HG02571 (cell line): ENCODE measurements around the gene TRIM33.

Source experiments
- ATAC-seq: cut with Tn5 transposase; IDR thresholded peaks from one replicate; pipeline ENCODE4 v1.9.1; 2021; ENCODE audit warnings: mild to moderate bottlenecking, moderate library complexity; ENCODE audit not compliant: unreplicated experiment

TRIM33 gene

DNA sequence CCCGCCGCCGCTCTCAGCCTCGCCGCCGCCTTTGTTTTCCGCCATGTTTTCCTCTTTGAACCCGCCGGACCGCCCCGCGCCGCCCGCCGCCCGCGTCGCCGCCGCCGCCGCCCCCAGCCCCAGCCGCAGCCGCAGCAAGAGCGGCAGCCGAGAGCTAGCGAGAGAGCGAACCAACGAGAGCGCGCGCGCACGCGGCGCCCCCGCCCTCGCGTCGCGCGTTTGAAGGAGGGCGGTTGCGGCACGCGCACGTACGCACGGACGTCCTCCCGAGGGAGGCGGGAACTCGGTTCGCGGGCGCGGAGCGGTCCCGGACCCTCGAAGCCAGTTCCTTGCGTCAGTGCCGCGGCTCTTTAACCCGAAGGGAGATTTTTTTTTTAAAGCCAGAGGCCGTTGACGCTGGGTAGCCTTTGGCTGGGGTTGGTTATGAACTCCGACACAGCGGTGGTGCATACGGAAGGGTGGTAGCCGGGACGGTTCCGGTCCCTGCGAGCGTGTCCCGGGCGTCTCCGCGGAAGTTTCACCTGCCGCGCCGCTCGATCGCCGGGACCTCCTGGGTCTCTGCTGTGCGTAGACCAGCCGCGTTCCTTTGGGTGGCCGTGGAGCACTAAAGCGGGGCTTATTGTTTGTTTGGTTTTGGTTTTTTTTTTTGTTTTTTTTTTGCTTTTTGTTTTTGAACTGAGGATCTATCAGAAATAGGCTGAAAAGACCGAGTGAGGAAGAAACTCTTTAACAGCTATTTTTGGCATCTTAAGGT, at the start of gene TRIM33:
TRIM33 (minus strand) TSS at position 172 of the 754 bp plus-strand sequence; CDS start at position 45, 127 bp downstream.
- ATAC-seq = peak; percentile 73

DNA sequence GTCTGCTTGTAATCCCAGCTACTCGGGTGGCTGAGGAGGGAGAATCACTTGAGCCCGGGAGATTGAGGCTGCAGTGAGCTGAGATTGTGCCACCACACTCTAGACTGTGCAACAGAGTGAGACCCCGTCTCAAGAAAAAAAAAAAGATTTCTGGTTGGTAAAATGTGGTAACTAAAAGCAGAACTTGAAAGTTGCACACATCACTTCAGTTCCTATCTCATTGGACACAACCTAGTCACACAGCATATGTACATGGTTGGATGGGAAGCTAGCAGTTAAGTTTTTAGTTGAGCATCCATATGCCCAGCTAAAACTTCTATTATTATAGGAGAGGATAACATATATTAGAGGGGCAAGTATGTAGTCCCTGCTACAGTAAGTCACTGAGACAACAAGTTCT, 48.4 kb upstream of the TRIM33 start:
- ATAC-seq = no peak

DNA sequence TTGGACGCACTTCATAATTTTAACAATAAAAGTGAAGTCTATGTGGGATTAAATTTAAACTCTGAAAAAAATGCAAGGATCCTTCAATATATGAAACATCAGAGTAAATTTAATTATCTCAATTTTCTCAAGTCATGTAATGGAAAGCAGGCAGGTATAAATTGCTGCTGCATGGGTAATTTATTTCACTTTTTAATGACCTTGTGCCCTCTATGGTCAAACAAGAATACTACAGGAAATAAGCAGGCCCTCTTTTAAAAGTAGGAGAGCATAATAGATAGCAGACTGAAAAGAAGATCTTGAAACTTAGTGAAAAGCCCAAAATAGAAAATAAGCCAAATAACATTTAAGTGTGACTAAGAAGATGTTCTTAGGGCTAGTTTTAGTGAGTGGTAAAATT, 47.5 kb upstream of the TRIM33 start:
- no peak for ATAC-seq

- no peak for ATAC-seq
Measured at GRCh38 chr1:114554577-114554976, 43.6 kb upstream of the TRIM33 start.

- ATAC-seq = no peak
Measured at GRCh38 chr1:114552106-114552639, 41.2 kb upstream of the TRIM33 start.

DNA sequence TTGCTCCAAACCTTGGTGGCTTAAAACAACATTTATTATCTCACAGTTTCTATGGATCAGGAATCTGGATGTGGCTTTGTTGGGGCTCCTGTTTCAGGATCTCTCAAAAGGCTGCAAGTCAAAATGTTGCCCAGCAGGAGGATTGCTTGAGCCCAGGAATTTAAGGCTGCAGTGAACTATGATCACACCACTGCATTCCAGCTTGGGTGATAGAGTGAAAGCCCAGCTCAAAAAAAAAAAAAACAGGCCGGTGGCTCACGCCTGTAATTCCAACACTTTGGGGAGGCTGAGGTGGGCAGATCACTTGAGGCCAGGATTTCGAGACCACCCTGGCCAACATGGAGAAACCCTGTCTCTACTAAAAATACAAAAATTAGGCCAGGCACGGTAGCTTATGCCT, 40.4 kb upstream of the TRIM33 start:
- ATAC-seq = no peak

- no peak for ATAC-seq
Measured at GRCh38 chr1:114550336-114550735, 39.3 kb upstream of the TRIM33 start.

GRCh38 chr1:114549137-114549536, 38.1 kb upstream of the TRIM33 start:
- no peak for ATAC-seq

GRCh38 chr1:114547076-114547475, 36.1 kb upstream of the TRIM33 start:
- ATAC-seq = no peak

- no peak for ATAC-seq
Measured at GRCh38 chr1:114545796-114546195, 34.8 kb upstream of the TRIM33 start.

DNA sequence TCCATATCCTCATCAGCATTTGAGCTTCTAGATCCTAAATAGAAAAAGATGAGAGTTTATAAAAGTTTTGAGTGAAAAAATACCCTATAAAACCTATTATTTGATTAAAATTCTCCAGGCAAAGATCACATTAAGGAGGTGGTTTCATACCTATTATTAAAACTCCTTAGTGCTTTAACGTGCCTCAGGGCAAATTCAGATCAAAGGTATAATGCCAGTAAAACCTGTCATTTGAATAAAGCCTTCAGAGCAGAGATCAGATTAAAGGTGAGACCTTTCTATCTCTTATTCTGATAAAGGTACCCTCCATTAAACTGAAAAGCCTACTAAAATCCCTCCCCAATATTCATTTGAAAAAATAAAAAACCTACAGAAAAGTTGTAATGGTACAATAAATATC, 34.3 kb upstream of the TRIM33 start:
- ATAC-seq = no peak

DNA sequence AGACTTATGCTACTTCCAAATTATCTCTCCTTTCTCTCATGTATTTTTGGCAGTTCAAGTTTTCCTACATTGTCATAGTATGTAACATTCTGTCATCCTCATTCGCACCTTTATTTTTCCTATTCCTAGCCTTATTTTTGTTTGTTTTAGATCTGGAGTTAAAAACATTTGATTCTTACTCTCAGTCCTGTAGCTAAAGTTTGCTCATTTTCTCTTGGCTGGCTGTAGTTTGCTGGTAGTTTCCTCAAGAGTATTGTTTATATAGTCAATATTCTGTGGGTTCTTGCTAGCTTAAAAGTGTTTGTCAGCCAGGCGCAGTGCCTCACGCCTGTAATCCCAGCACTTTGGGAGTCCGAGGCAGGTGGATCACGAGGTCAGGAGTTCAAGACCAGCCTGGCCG, 29.8 kb upstream of the TRIM33 start:
- no peak for ATAC-seq

- ATAC-seq = no peak
Measured at GRCh38 chr1:114540272-114540671, 29.3 kb upstream of the TRIM33 start.

- no peak for ATAC-seq
Measured at GRCh38 chr1:114536043-114536442, 25.0 kb upstream of the TRIM33 start.

DNA sequence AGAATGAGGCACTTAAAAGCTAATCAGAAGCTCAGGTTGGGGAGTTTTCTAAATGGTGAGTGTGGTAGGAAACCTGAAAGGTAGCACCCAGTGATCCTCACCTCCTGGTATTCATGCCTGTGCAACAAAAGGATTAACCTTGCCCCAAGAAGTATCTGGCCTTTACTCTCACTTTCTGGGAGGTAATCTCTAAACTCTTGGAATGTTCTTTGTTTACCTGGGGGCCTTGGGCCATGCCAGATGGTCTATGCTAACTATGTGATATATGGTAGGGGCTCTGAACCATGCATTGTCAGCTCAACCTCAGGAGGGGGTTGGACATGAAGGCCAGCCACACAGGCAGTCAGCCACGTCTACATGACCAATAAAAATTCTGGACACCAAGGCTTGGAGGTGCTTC, 24.4 kb upstream of the TRIM33 start:
- no peak for ATAC-seq

DNA sequence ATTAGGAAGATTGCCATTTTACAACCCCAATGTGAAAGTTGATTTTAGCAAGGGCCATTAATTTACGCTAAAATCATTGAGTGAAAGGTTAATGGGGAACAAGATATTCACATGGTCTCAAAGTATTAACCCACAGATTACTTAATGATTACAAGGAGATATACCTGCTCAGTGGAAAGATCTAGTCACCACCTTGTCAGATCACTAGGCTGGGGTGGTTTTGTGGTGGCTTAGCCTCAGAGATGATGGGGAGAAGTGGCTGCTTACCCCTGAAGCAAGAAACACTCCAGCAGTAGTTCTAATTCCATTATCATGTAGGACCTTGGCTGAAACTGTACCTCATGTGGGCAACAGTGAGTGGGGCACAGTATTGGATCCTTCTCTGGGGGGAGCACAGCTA, 20.1 kb upstream of the TRIM33 start:
- ATAC-seq = no peak

DNA sequence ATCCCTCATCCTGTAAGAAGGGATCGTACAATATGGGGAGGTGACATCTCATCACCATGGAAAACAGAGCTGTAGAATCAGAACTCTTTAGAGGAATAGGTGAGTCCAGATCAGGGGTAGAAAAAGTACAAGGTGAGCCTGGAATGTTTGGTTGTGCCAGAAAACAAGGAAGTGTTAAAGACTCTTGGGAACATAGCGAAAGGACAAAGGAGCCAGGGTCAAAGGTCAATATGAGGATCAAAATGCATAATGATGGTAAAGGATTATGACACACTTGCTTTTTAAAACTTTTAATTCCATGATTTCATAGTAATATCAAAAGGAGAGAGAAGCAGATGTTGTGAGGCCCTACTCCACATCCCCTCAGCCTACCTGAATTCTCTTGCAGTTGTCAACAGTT, 19.2 kb upstream of the TRIM33 start:
- ATAC-seq = no peak

DNA sequence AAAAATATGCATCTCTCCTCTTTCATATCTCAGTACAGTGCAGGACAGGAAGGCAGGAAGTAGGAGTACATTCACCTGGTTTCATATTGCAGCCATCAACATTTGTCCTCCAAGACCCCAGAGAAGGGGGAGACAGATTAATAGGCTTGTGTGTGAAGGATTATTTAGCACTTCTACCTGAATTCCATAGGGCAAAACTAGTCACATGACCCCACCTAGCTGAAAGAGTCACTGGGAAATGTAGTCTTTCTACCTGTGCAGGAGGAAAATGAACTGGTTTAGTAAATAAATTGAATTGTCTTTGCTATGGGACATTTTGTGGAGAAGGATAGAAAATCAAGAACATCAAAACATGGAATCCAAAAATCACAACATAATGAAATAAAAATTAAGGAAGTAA, 13.9 kb upstream of the TRIM33 start:
- no peak for ATAC-seq

DNA sequence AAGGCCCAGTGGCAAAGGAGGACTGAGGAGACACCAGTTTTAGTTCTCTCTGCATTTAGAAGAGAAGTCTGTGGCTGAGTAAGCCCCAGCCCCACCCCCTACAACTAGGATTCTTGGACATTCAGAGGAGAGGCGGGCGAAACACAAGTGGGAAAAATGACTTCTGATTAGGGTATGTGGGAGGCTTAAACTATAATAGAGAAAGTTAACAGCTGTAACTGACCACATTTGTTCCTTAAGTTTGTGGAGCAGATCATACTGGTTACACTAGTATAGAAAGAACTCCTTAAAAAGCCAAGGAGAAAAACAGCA, 11.2 kb upstream of the TRIM33 start:
- ATAC-seq = no peak

DNA sequence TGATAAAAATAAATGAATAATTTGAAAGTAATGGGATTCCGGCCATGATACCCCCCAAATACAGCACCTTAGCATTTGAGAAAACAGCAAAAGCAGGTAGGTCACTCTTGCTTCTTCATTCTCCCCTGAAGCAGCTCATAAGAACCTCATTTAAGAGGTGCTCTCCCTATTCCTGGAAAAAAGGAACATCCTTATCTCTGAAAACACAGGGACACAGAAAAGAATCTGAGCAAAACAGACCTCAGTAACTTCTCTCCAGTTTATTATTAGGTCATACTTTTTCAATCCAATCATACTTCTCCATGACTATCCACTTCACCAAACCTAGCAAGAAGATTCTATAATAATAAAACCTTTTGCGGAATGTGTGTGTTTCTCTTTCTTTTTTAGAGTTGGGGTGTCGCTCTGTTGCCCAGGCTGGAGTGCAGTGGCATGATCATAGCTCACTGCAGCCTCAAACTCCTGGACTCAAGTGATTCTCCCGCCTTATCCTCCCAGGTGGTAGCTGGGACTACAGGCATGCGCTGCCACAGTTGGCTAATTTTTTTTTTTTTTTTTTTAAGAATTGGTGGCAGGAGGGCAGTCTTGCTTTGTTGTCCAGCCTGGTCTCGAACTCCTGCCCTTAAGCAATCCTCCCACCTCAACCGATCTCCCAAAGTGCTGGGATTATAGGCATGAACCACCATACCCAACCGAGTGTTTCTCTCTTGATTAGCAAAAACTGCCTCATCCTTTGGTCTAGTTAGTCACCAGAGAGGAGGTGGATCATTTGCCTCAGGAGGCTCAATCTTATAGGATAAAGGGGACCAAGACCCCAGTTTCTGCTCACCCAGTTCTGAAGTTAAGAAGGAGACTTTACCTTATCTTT, 10.6 kb upstream of the TRIM33 start:
- ATAC-seq = no peak

GRCh38 chr1:114517348-114517747, 6.3 kb upstream of the TRIM33 start:
- ATAC-seq = no peak
